ENCODE data around the gene TMEM115. TPM values are rescaled to one million over a fixed set of nuclear protein-coding genes. Genes with fewer than 3 reads are reported as not detected.

The TMEM115 gene
- total RNA-seq, result 33.6 and 41.6 TPM in 2 replicates

GRCh38 chr3:50358911-50359759, at the start of gene TMEM115:
Gene TMEM115, minus strand, starts transcription at chr3:50359521. Its CDS starts 458 bp downstream, at chr3:50359063.

GRCh38 chr3:50350527-50351322, 8.6 kb downstream of the TMEM115 start, which contains the start of the genes CYB561D2 and NPRL2:
Gene CYB561D2, plus strand, starts transcription at chr3:50350862. Its CDS starts 572 bp downstream, at chr3:50351434.
Gene NPRL2, minus strand, starts transcription at chr3:50350775. Its CDS starts 123 bp downstream, at chr3:50350652.

GRCh38 chr3:50345586-50346234, 13.6 kb downstream of the TMEM115 start, which contains the start of gene ZMYND10:
Gene ZMYND10, minus strand, starts transcription at chr3:50345732. Its CDS starts 153 bp downstream, at chr3:50345579.

GRCh38 chr3:50340448-50341329, 18.6 kb downstream of the TMEM115 start, which contains the start of gene RASSF1:
Gene RASSF1, minus strand, starts transcription at chr3:50340836. Its CDS starts 31 bp downstream, at chr3:50340805.

GRCh38 chr3:50327943-50328691, 31.2 kb downstream of the TMEM115 start, which contains the start of gene TUSC2:
Gene TUSC2, minus strand, starts transcription at chr3:50328223. Its CDS starts 124 bp downstream, at chr3:50328099.

GRCh38 chr3:50322386-50323091, 36.8 kb downstream of the TMEM115 start, which contains the start of gene HYAL2:
Gene HYAL2, minus strand, starts transcription at chr3:50322745. Its CDS starts 2,256 bp downstream, at chr3:50320489.

Other genes with a start within 250 kb of the TMEM115 start
- 42.6 and 106 TPM in 2 replicates for gene SEMA3F, start 204.2 kb downstream of the TMEM115 start, total RNA-seq
- gene GNAT1, start 167.9 kb downstream of the TMEM115 start, total RNA-seq, result not detected in 2 replicates
- gene SLC38A3, start 154.2 kb downstream of the TMEM115 start, total RNA-seq, result under 0.01 TPM in 1 of 2 replicates, not detected in the other
- gene GNAI2, start 123.3 kb downstream of the TMEM115 start, total RNA-seq, result 319 and 452 TPM in 2 replicates
- 0.65 and 1.4 TPM in 2 replicates for gene SEMA3B, start 90.4 kb downstream of the TMEM115 start, total RNA-seq
- not detected in 2 replicates for gene LSMEM2, start 80.4 kb downstream of the TMEM115 start, total RNA-seq
- 107 and 139 TPM in 2 replicates for gene IFRD2, start 67.1 kb downstream of the TMEM115 start, total RNA-seq
- 5.2 and 6.2 TPM in 2 replicates for gene HYAL3, start 60.1 kb downstream of the TMEM115 start, total RNA-seq
- 1.7 and 2.6 TPM in 2 replicates for gene NAA80, start 60.1 kb downstream of the TMEM115 start, total RNA-seq
- gene HYAL1, start 55.9 kb downstream of the TMEM115 start, total RNA-seq, result 0.65 and 1.4 TPM in 2 replicates
- gene HYAL2, start 36.8 kb downstream of the TMEM115 start, total RNA-seq, result 382 and 404 TPM in 2 replicates
- gene TUSC2, start 31.3 kb downstream of the TMEM115 start, total RNA-seq, result 23.1 and 36.0 TPM in 2 replicates
- 16.7 and 16.9 TPM in 2 replicates for gene RASSF1, start 18.7 kb downstream of the TMEM115 start, total RNA-seq
- 0.15 and 0.32 TPM in 2 replicates for gene ZMYND10, start 13.8 kb downstream of the TMEM115 start, total RNA-seq
- gene NPRL2, start 8.7 kb downstream of the TMEM115 start, total RNA-seq, result 18.7 and 20.8 TPM in 2 replicates
- gene CYB561D2, start 8.7 kb downstream of the TMEM115 start, total RNA-seq, result 26.6 and 29.2 TPM in 2 replicates
- not detected in 2 replicates for gene CACNA2D2, start 144.1 kb upstream of the TMEM115 start, total RNA-seq
- 2.9 and 4.7 TPM in 2 replicates for gene C3orf18, start 208.2 kb upstream of the TMEM115 start, total RNA-seq
- gene HEMK1, start 210.0 kb upstream of the TMEM115 start, total RNA-seq, result 9.7 and 15.2 TPM in 2 replicates

All from epithelial cell of umbilical artery (primary cell).